ENCODE measurements around the gene ZWILCH.
A peak's percentile ranks its signal among the peaks of the same experiment; 100 is the strongest.
"Not testable (repeated sequence)": the region's sequence is repeated elsewhere in the genome, so short reads cannot be mapped to it uniquely, and the experiment has no call there.

ZWILCH gene

GRCh38 chr15:66489179-66489791 lies 15.8 kb upstream of the ZWILCH start:
- no peak for DNase-seq

- no peak for DNase-seq
Measured at GRCh38 chr15:66491846-66492245, 13.3 kb upstream of the ZWILCH start.

- DNase-seq = no peak
Measured at GRCh38 chr15:66494262-66494661, 10.9 kb upstream of the ZWILCH start.

GRCh38 chr15:66496951-66497501 lies 8.1 kb upstream of the ZWILCH start:
- DNase-seq = no peak

- DNase-seq = peak; percentile 96 to 99
Measured at GRCh38 chr15:66497502-66498455, 7.3 kb upstream of the ZWILCH start, which contains the start of gene SNAPC5. Gene SNAPC5 (minus strand): TSS chr15:66497762. CDS start chr15:66497731, 31 bp downstream.

DNA sequence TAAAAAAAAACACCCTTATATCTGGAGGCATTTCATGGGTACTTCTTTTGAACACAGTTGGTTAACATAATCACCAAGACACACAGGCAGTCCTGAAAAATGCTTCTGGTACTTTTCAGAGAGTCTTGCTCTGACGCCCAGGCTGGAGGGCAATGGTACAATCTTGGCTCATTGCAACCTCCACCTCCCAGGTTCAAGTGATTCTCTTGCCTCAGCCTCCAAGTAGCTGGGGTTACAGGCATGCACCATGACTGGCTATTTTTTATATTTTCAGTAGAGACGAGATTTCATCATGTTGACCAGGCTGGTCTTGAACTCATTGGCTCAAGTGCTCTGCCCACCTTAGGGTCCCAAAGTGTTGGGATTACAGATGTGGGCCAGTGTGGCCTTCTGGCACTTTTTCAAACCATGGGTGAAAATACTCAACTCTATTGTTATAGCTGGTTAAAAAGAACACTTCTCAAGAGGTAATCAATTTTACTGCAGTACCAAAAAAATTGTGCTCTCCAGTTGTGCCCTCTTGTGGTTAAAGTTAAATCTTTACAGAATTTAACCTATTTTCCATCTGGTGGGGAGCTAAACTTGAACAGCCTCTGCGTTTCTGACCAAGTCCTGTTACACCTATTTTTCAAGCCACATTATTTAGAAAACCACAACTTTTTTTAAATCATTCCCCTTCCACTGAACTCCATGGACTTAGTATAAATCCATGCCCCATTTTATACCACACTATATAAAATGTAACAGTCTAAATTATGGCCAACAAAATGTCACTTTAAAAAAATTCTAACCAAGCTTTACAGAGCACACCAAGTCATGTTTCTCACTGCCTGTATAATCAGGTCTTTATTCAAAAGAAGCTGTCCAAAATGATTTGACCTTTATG lies 6.4 kb upstream of the ZWILCH start:
- no peak for DNase-seq

GRCh38 chr15:66500346-66500745 lies 4.8 kb upstream of the ZWILCH start:
- DNase-seq = not testable (repeated sequence)

- DNase-seq = no peak
Measured at GRCh38 chr15:66502491-66502890, 2.6 kb upstream of the ZWILCH start.

- not testable (repeated sequence) for DNase-seq
Measured at GRCh38 chr15:66503041-66503648, 2.0 kb upstream of the ZWILCH start.

DNA sequence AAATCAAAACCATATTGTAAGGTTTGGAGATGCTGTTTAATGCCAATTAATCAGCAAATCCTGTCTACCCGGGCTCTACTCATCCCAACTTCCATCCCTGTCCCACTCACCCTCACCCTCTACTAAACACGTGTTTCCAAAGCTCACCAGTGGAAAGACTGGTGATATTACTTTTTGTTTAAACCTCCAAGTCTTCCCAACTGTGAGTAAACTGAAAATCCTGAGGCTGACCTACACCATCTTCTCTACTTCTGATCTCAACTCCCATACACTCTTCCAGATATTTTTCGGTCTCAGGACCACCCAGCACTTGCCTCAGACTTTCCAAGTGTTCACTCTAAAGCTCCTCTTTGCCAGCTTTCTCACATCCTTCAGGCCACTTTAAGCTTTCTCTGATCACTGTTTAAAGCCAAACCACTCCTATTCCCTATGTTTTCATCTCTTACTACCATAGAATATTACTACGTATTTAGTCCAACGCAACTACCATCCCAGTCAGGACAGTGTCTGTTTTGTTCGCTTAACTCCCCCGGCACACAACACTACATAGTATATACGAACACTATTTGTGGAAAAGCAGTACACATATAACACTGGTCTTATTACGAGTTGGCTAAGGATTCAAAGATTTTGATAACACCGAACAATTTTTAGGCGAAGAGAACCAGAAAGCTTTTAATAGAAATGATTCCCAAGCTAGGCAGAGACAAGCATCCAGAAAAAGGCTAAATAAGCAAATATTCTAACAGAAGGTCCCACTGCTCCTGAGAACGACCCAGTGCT lies 1.2 kb upstream of the ZWILCH start:
- no peak for DNase-seq

GRCh38 chr15:66505430-66505811 lies 295 bp downstream of the ZWILCH start:
- DNase-seq = no peak

DNA sequence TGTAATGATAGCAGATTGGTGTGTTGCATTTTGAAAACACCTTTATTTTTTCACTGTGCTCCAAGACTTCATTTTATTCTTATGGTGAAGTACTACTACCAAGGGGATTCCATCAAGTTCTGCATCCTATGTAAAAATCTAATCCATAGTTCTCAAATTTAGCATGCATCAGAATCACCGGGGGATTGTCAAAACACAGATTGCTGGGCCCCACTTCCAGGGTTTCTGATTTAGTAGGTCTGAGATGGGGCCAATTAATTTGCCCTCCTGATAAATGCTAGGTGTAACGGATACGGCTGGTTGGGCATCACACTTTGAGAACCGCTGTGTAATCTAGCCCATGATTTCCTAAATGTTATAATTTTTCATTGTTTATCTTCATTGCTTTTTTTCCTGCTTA lies 692 bp downstream of the ZWILCH start:
- no peak for DNase-seq

GRCh38 chr15:66508293-66508883 lies 3.3 kb downstream of the ZWILCH start:
- DNase-seq = no peak

DNA sequence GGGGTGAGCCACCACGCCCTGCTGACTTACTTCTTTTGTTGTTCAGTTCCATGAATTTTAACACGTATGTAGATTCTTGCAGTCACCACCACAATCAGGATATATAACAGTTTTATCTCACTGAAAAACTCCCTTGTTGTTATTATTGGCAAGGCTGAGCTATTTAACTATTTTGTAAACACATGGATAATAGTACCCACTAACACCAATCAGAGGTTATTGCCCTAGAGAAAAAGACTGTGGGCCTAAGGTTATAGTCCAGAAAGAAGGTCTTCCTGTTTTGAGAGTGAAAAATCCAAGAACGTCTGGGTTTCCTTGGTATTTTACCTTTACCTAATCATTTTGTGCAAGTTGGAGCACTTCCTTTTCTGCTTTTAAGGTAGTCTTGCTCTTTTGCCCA lies 9.5 kb downstream of the ZWILCH start:
- no peak for DNase-seq

DNA sequence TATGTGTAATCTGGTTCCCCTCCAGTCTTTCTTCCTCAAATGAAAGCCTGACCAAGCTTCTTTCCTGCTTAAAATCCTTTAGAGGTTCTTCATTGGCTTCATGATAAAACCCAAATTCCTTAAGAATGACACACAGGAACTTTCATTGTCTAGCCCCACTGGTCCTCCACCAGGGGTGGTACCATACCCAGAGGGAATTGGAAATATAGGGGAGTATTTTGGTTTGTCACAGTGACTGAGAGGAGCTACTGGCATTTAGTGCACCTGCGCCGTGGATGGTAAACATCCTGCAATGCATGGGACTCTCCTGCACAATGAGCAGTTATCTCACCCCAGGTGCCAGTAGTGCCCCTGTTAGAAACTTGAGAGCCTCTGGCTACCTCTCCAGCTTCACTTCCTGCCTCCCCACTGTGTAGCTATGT lies 10.8 kb downstream of the ZWILCH start:
- DNase-seq = no peak

GRCh38 chr15:66523926-66524325 lies 18.8 kb downstream of the ZWILCH start:
- no peak for DNase-seq

DNA sequence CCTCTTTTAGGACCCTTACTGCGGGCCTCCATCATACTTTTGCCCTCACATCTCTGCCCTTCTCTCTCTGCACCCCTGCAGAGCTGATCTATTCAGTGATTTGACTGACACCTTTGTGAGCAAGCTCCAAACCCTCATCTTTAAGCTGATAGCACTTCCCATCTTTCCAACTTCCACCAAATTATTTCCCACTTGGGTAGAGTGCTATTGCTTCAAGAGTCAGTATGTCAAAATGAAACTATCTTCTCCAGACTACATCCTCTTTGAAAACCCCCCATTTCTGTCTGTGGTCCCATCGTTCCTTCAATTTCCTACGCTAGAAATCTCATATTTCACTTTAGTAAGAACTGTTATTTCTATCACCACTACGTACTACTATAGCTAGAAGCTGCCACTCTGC lies 19.7 kb downstream of the ZWILCH start:
- no peak for DNase-seq

DNA sequence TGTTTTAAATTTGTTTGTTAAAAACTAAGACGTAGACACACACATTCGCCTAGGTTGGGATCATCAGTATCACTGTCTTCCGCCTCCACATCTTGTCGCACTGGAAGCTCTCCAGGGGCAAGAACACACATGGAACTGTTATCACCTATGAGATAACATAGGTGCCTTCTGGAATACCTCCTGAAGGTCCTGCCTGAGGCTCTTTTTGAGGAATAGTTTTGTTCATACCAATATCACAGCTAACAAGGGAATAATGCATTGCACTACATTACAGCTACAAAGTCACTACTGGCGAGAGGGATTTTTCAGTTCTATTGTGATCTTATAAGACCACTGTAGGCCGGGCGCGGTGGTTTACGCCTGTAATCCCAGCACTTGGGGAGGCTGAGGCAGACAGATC lies 29.9 kb downstream of the ZWILCH start:
- no peak for DNase-seq

DNA sequence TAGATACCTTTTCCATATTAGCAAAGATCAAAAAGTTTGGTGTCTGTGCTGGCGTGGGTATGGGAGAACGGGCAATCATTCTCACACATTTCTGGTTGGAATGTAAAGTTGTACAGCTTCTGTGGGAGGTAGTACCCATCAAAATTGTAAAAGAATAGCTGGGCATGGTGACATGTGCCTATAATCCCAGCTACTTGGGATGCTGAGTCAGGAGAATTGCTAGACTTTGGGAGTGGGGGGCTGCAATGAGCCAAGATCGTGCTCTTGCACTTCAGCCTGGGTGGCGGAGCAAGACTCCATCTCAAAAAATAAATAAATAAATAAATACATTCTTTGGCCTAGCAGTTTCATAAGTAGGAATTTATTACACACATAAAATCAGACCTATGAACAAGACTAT lies 37.8 kb downstream of the ZWILCH start:
- no peak for DNase-seq

DNA sequence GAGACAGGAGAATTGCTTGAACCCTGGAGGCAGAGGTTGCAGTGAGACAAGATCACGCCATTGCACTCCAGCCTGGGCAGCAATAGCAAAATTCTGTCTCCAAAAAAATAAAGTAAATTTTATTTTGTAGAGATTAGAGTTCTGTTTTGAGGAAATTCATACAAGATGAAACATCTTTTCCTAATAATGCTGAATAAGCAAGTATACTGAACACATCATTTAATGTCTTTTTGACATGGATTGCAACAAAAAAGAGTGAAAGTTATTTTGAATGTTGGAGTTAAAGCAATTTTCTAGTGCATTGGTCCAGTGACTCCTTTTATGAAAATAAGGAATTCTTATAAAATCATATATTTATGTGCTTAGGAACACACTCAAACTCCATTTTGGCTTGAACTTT lies 40.1 kb downstream of the ZWILCH start:
- no peak for DNase-seq

GRCh38 chr15:66555685-66556084 lies 50.6 kb downstream of the ZWILCH start:
- DNase-seq = no peak
